H9 (cell line): ENCODE measurements around the gene C16orf86. TPM values are rescaled to one million over a fixed set of nuclear protein-coding genes. Genes with fewer than 3 reads are reported as not detected.
A peak's percentile ranks its signal among the peaks of the same experiment; 100 is the strongest.

Experiments
- DNase-seq: peaks from one replicate; pipeline ENCODE4 v3.0.0-alpha.2; 2017
- H2AFZ ChIP-seq: one replicate; pipeline ENCODE4 v1.6.1; 2013; ENCODE audit warnings: mild to moderate bottlenecking, low read length, control low read depth, moderate library complexity
- H2AK5ac ChIP-seq: 2 replicates; pipeline ENCODE4 v1.6.1; 2013; ENCODE audit warnings: low read length, control low read depth, mixed read lengths; ENCODE audit not compliant: insufficient read length
- H2BK120ac ChIP-seq: one replicate; pipeline ENCODE4 v1.6.1; 2013; ENCODE audit warnings: low read depth, mild to moderate bottlenecking, low read length, control low read depth, inconsistent platforms; ENCODE audit not compliant: poor library complexity, severe bottlenecking
- H2BK12ac ChIP-seq: 2 replicates; pipeline ENCODE4 v1.6.1; 2013; ENCODE audit warnings: low read length, control low read depth, mixed read lengths, low read depth; ENCODE audit not compliant: insufficient read length
- H2BK15ac ChIP-seq: 2 replicates; pipeline ENCODE4 v1.6.1; 2013; ENCODE audit warnings: low read depth, low read length, control low read depth
- H2BK20ac ChIP-seq: one replicate; pipeline ENCODE4 v1.6.1; 2013; ENCODE audit warnings: low read depth, mild to moderate bottlenecking, low read length, control low read depth, inconsistent platforms; ENCODE audit not compliant: poor library complexity, severe bottlenecking
- H2BK5ac ChIP-seq: 2 replicates; pipeline ENCODE4 v1.6.1; 2013; ENCODE audit warnings: low read length, control low read depth, mixed read lengths; ENCODE audit not compliant: insufficient read length
- H3K14ac ChIP-seq: 2 replicates; pipeline ENCODE4 v1.6.1; 2013; ENCODE audit warnings: low read length, control low read depth; ENCODE audit not compliant: insufficient read depth
- H3K18ac ChIP-seq: 2 replicates; pipeline ENCODE4 v1.6.1; 2013; ENCODE audit warnings: low read depth, mild to moderate bottlenecking, mixed read lengths, low read length, control low read depth; ENCODE audit not compliant: insufficient read length
- H3K23ac ChIP-seq: 2 replicates; pipeline ENCODE4 v1.6.1; 2013; ENCODE audit warnings: low read length, control low read depth, mixed read lengths, low read depth; ENCODE audit not compliant: insufficient read length
- H3K23me2 ChIP-seq: 2 replicates; pipeline ENCODE4 v1.6.1; 2013; ENCODE audit warnings: low read depth, mild to moderate bottlenecking, mixed read lengths, low read length, control low read depth; ENCODE audit not compliant: insufficient read length, poor library complexity, severe bottlenecking
- H3K27ac ChIP-seq: 2 replicates; pipeline ENCODE4 v1.5.1; 2013; ENCODE audit warnings: low read length, control low read depth, mixed read lengths, low read depth; ENCODE audit not compliant: insufficient read length
- H3K27me3 ChIP-seq: 2 replicates; pipeline ENCODE4 v1.6.1; 2013; ENCODE audit warnings: low read length, control low read depth, inconsistent platforms; ENCODE audit not compliant: insufficient read depth
- H3K4ac ChIP-seq: 2 replicates; pipeline ENCODE4 v1.6.1; 2013; ENCODE audit warnings: low read depth, mild to moderate bottlenecking, control low read depth, inconsistent platforms, low read length, moderate library complexity
- H3K4me1 ChIP-seq: 2 replicates; pipeline ENCODE4 v1.6.1; 2013; ENCODE audit warnings: low read length, control low read depth, inconsistent platforms; ENCODE audit not compliant: insufficient read depth
- H3K4me2 ChIP-seq: 2 replicates; pipeline ENCODE4 v1.6.1; 2013; ENCODE audit warnings: low read length, control low read depth, mixed read lengths; ENCODE audit not compliant: insufficient read length, insufficient read depth
- H3K56ac ChIP-seq: 2 replicates; pipeline ENCODE4 v1.6.1; 2013; ENCODE audit warnings: low read depth, mild to moderate bottlenecking, mixed read lengths, low read length, control low read depth; ENCODE audit not compliant: insufficient read length
- H3K79me1 ChIP-seq: 2 replicates; pipeline ENCODE4 v1.6.1; 2013; ENCODE audit warnings: low read depth, mild to moderate bottlenecking, moderate library complexity, low read length, control low read depth, inconsistent platforms; ENCODE audit not compliant: insufficient read depth, poor library complexity, severe bottlenecking
- H3K79me2 ChIP-seq: 2 replicates; pipeline ENCODE4 v1.6.1; 2013; ENCODE audit warnings: low read length, control low read depth, inconsistent platforms; ENCODE audit not compliant: insufficient read depth
- H3K9ac ChIP-seq: 2 replicates; pipeline ENCODE4 v1.6.1; 2013; ENCODE audit warnings: low read length, control low read depth, mixed read lengths; ENCODE audit not compliant: insufficient read length; ENCODE audit errors: extremely low read depth
- H3K9me3 ChIP-seq: one replicate; pipeline ENCODE4 v1.6.1; 2013; ENCODE audit warnings: low read depth, low read length, inconsistent platforms; ENCODE audit not compliant: control insufficient read depth
- H3T11ph ChIP-seq: one replicate; pipeline ENCODE4 v1.6.1; 2013; ENCODE audit warnings: mild to moderate bottlenecking, low read length, control low read depth, inconsistent platforms
- H4K20me1 ChIP-seq: one replicate; pipeline ENCODE4 v1.6.1; 2013; ENCODE audit not compliant: control insufficient read depth, insufficient read length, insufficient read depth
- H4K5ac ChIP-seq: 2 replicates; pipeline ENCODE4 v1.6.1; 2013; ENCODE audit warnings: low read depth, mild to moderate bottlenecking, mixed read lengths, low read length, control low read depth; ENCODE audit not compliant: insufficient read length
- H4K8ac ChIP-seq: replicated peaks from 2 replicates; pipeline ENCODE4 v1.6.1; 2013; ENCODE audit warnings: low read length, control low read depth, mixed read lengths, low read depth; ENCODE audit not compliant: insufficient read length
- H4K91ac ChIP-seq: 2 replicates; pipeline ENCODE4 v1.6.1; 2013; ENCODE audit warnings: low read depth, mild to moderate bottlenecking, moderate library complexity, mixed read lengths, low read length, control low read depth; ENCODE audit not compliant: insufficient read length
- H3K27ac Mint-ChIP-seq, 3 experiments: 2 replicates in 2 of 3; 3 replicates in 1 of 3; pipeline ENCODE4 v1.8.0; 2020 to 2021; ENCODE audit warnings: mixed read lengths in 3 of 3, mild to moderate bottlenecking in 1 of 3, moderate library complexity in 1 of 3
- H3K27me3 Mint-ChIP-seq: 2 replicates; pipeline ENCODE4 v1.8.0; 2021; ENCODE audit warnings: low read depth, mild to moderate bottlenecking, moderate library complexity, mixed read lengths
- H3K36me3 Mint-ChIP-seq, 3 experiments: 2 replicates in 2 of 3; 3 replicates in 1 of 3; pipeline ENCODE4 v1.8.0; 2020 to 2021; ENCODE audit warnings: low read depth in 3 of 3, mixed read lengths in 3 of 3; ENCODE audit not compliant: insufficient read depth in 1 of 3
- H3K4me1 Mint-ChIP-seq, 2 experiments: 2 replicates each; pipeline ENCODE4 v1.8.0; 2020; ENCODE audit warnings: mixed read lengths in 2 of 2
- H3K4me3 Mint-ChIP-seq, 2 experiments: 2 replicates in 1 of 2; 3 replicates in 1 of 2; pipeline ENCODE4 v1.8.0; 2020 to 2021; ENCODE audit warnings: mild to moderate bottlenecking in 2 of 2, mixed read lengths in 2 of 2, moderate library complexity in 1 of 2
- H3K9me3 Mint-ChIP-seq, 2 experiments: 2 replicates in 1 of 2; 3 replicates in 1 of 2; pipeline ENCODE4 v1.8.0; 2020; ENCODE audit warnings: mild to moderate bottlenecking in 2 of 2, mixed read lengths in 2 of 2, moderate library complexity in 1 of 2
- WGBS: extraction: QIAGEN DNeasy Blood & Tissue Kit; methylation state at CpG from one replicate; pipeline ENCODE4 v1.1.7; 2013; ENCODE audit warnings: missing lambda C conversion rate, low lambda C conversion rate, mixed read lengths; ENCODE audit not compliant: insufficient read length; ENCODE audit errors: extremely low coverage; 5-methylcytosine and 5-hydroxymethylcytosine counted together
- total RNA-seq: library from RNA; stranded (reverse); gene quantifications from 2 replicates; pipeline ENCODE4 v1.2.1, GENCODE V29; 2021
- TF ChIP-seq, protein P1 (sequence below): fragments of 200-600 bp; sonication (generic); conservative IDR thresholded peaks from 3 replicates; pipeline ENCODE4 v1.8.0; 2021; ENCODE audit warnings: antibody characterized with exemption, mild to moderate bottlenecking

The C16orf86 gene
- total RNA-seq, 1 experiment from 2014 or later = 1.5 TPM

DNA sequence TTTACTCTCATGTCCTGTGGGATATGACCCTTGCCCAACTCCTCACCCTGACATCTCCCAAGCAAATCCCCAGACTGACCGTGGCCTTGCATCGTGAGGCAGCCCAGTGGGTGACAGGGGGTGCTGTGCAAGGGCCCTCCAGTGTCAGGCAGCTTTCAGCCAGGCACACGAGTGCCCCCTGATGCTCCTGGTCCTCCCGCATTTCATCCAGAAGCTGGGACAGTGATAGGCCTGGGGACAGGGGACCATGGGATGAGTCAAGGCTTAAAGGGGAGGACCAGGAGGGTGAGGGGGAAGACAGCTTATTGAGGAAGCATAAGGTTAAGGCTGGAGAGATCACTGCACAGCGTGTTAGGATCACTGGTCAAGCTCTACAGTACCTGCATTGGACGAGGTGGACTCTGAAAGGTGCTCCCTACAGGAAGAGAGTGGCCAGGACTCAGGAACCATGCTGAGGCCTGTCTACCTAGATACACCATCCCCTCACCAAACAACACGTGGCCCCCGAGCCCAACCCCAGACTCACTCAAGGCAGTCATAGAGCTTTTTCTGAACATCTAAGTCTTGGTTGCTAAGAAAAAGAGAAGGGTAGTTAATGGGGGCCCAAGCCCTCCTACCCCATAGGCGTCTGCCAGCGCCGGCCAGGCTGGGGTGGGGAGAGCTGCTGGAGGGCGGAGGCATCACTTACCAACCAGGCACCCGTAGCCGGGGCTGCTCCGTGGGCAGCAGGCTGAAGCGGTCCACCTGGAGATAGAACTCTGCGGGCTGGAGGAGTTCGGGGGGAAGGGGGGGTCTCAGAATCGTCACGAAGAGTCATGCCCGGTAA, 7.6 kb upstream of the C16orf86 start:
- no peak overlapping the region for H2AFZ ChIP-seq
- DNase-seq = no peak

More for the DNA sequence above, 7.6 kb upstream of the C16orf86 start:
- Histone ChIP-seq H2BK12ac (no peak overlapping the region), H2BK120ac (no peak overlapping the region), H3K23me2 (peaks cover 11% of the 10 kb centered on the region), H3K56ac (no peak overlapping the region), H4K91ac (no peak overlapping the region), H3K9ac (peak overlapping the region; percentile 56), H3K14ac (no peak overlapping the region), H3K23ac (no peak overlapping the region), H4K20me1 (no peaks in the 10 kb centered on the region), H2AK5ac (no peak overlapping the region), H3K4ac (no peak overlapping the region), H4K8ac (no peak overlapping the region), H2BK20ac (no peak overlapping the region), H3K9me3 (no peaks in the 10 kb centered on the region), H3K27me3 (no peaks in the 10 kb centered on the region), H3T11ph (no peak overlapping the region), H3K79me2 (no peaks in the 10 kb centered on the region), H4K5ac (no peak overlapping the region), H2BK5ac (no peak overlapping the region), H3K18ac (no peak overlapping the region), H3K27ac (no peak overlapping the region), H2BK15ac (no peak overlapping the region), H3K4me1 (no peaks in the 10 kb centered on the region), H3K79me1 (no peaks in the 10 kb centered on the region), H3K4me2 (peak overlapping the region; percentile 57)
- Mint-ChIP-seq H3K27ac (no peak overlapping the region), H3K9me3 (no peaks in the 10 kb centered on the region; a peak in 1 of 5 replicates), H3K4me1 (peaks cover 11 to 20% of the 10 kb centered on the region in 2 experiments), H3K27me3 (peaks cover 2% of the 10 kb centered on the region), H3K36me3 (peaks cover 10 to 30% (median 19%) of the 10 kb centered on the region in 3 experiments), H3K4me3 (peak overlapping the region; percentile 85 to 94)
- TF ChIP-seq, protein P1, sequence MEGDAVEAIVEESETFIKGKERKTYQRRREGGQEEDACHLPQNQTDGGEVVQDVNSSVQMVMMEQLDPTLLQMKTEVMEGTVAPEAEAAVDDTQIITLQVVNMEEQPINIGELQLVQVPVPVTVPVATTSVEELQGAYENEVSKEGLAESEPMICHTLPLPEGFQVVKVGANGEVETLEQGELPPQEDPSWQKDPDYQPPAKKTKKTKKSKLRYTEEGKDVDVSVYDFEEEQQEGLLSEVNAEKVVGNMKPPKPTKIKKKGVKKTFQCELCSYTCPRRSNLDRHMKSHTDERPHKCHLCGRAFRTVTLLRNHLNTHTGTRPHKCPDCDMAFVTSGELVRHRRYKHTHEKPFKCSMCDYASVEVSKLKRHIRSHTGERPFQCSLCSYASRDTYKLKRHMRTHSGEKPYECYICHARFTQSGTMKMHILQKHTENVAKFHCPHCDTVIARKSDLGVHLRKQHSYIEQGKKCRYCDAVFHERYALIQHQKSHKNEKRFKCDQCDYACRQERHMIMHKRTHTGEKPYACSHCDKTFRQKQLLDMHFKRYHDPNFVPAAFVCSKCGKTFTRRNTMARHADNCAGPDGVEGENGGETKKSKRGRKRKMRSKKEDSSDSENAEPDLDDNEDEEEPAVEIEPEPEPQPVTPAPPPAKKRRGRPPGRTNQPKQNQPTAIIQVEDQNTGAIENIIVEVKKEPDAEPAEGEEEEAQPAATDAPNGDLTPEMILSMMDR = no peak
- WGBS = no CpG with 5 or more reads among the region's 21 CpGs
